Mucosa of descending colon (tissue), 3 donors: Measurements from ENCODE around the gene TFCP2. TPM values are rescaled to one million over a fixed set of nuclear protein-coding genes. Genes with fewer than 3 reads are reported as not detected.
"Not testable (repeated sequence)": the region's sequence is repeated elsewhere in the genome, so short reads cannot be mapped to it uniquely, and the experiment has no call there.

Experiments used
- ATAC-seq: fragments of 200-7000 bp; cut with Tn5 transposase; one replicate; pipeline ENCODE4 v1.9.1; 2020; ENCODE audit warnings: mild to moderate bottlenecking, moderate library complexity
- DNase-seq, 3 donors: peaks; one replicate each; pipeline ENCODE4 v3.0.0-alpha.2; 2020
- H3K36me3 ChIP-seq: fragments of 200-600 bp; one replicate; pipeline ENCODE4 v1.8.0; 2021; ENCODE audit warnings: low read depth, mild to moderate bottlenecking
- H3K4me1 ChIP-seq: fragments of 200-600 bp; one replicate; pipeline ENCODE4 v1.8.0; 2021; ENCODE audit warnings: low read depth, mild to moderate bottlenecking
- H3K4me3 ChIP-seq: fragments of 200-600 bp; one replicate; pipeline ENCODE4 v1.8.0; 2021; ENCODE audit warnings: mild to moderate bottlenecking
- H3K9me3 ChIP-seq: fragments of 200-600 bp; one replicate; pipeline ENCODE4 v1.8.0; 2021; ENCODE audit warnings: mild to moderate bottlenecking
- CTCF ChIP-seq: fragments of 200-600 bp; IDR thresholded peaks from one replicate; pipeline ENCODE4 v1.8.0; 2022; ENCODE audit warnings: antibody characterized with exemption, mild to moderate bottlenecking
- intact Hi-C, 2 donors: fragments of 100-400 bp; cut with DNase I in 1 of 2; cut with micrococcal nuclease in 1 of 2; formaldehyde crosslinking; loops; one replicate each; pipeline versions ENCODE4 v1.11.0 to v1.11.1; 2022; cut with DNase I, micrococcal nuclease
- total RNA-seq, 3 donors: library from RNA; stranded (reverse); fragmentation: NEBNext Ultra II Directional in 2 of 3; extraction: Animal tissue kit (Norgen Biotek cat#: 25700) in 2 of 3; gene quantifications; one replicate each; pipeline versions ENCODE4 v1.2.1 to v1.2.4, GENCODE V29; 2021 to 2023
- donor health status: DM: no; HTN: no; CAD: no; lungs with moderate emphysema.
- donor health status: DM: no; HTN: no; CAD: no.
- donor health status: DM: no; HTN: yes; CAD: no.

The TFCP2 gene
- total RNA-seq, 3 donors from 2014 or later, result 28.3 to 31.4 (median 28.4) TPM

GRCh38 chr12:51083126-51083833, 89.7 kb downstream of the TFCP2 start, which contains the start of gene CSRNP2:
Gene CSRNP2, minus strand, starts transcription at chr12:51083596. Its CDS starts 7,035 bp downstream, at chr12:51076561.
- ATAC-seq, result peak; percentile 99

GRCh38 chr12:51082561-51083125, 90.3 kb downstream of the TFCP2 start:
- intact Hi-C loops, result no loop called here
- DNase-seq (peak in 1 of 3 donors; percentile 29), ATAC-seq (peak; percentile 3)
- no peaks in the 10 kb centered on the region for H3K9me3 ChIP-seq
- no peak for TF ChIP-seq CTCF
- H3K36me3 ChIP-seq, result no peaks in the 10 kb centered on the region
- peak overlapping the region; percentile 90 for H3K4me3 ChIP-seq
- H3K4me1 ChIP-seq, result peaks cover 7% of the 10 kb centered on the region

More at GRCh38 chr12:51083126-51083833, 89.7 kb downstream of the TFCP2 start, which contains the start of gene CSRNP2:
- TF ChIP-seq CTCF, result no peak
- Histone ChIP-seq H3K4me3 (peak within 1 kb of the TSS; percentile 90), H3K9me3 (no peaks in the 10 kb centered on the region), H3K4me1 (peaks cover 7% of the 10 kb centered on the region), H3K36me3 (no peaks in the 10 kb centered on the region)
- intact Hi-C loops, result no loop called here
- DNase-seq, result peak; percentile 96 to 98 (median 97)

GRCh38 chr12:51081421-51081820, 91.5 kb downstream of the TFCP2 start:
- no peak for DNase-seq

GRCh38 chr12:51080136-51080535, 92.8 kb downstream of the TFCP2 start:
- ATAC-seq (no peak), DNase-seq (no peak)
- Histone ChIP-seq H3K4me1 (peaks cover 7% of the 10 kb centered on the region), H3K4me3 (no peak overlapping the region), H3K9me3 (no peaks in the 10 kb centered on the region), H3K36me3 (no peaks in the 10 kb centered on the region)
- intact Hi-C loops, result no loop called here
- TF ChIP-seq CTCF, result no peak

More at GRCh38 chr12:51081421-51081820, 91.5 kb downstream of the TFCP2 start:
- TF ChIP-seq CTCF, result no peak
- no peak for ATAC-seq
- no peak overlapping the region for H3K4me3 ChIP-seq
- intact Hi-C loops, result no loop called here
- no peaks in the 10 kb centered on the region for H3K9me3 ChIP-seq
- peaks cover 7% of the 10 kb centered on the region for H3K4me1 ChIP-seq
- no peaks in the 10 kb centered on the region for H3K36me3 ChIP-seq

- H3K36me3 ChIP-seq, intact Hi-C loops, ATAC-seq, DNase-seq, H3K9me3 ChIP-seq, H3K4me3 ChIP-seq, H3K4me1 ChIP-seq: not testable (repeated sequence)
Observed at GRCh38 chr12:51078866-51079265, 94.1 kb downstream of the TFCP2 start.

- intact Hi-C loops, H3K9me3 ChIP-seq, H3K4me1 ChIP-seq, H3K36me3 ChIP-seq, H3K4me3 ChIP-seq, DNase-seq, ATAC-seq: not testable (repeated sequence)
Observed at GRCh38 chr12:51078346-51078745, 94.6 kb downstream of the TFCP2 start.
